Hepatic stellate cell (primary cell): Measurements from ENCODE around the gene NPY4R2.
"Not testable (repeated sequence)": the region's sequence is repeated elsewhere in the genome, so short reads cannot be mapped to it uniquely, and the experiment has no call there.

Source experiments
- DNase-seq: peaks from one replicate; pipeline ENCODE4 v3.0.0; 2011; ENCODE audit warnings: low spot score

NPY4R2 gene

GRCh38 chr10:47932824-47933223 lies 14.4 kb downstream of the NPY4R2 start:
- DNase-seq = not testable (repeated sequence)

DNA sequence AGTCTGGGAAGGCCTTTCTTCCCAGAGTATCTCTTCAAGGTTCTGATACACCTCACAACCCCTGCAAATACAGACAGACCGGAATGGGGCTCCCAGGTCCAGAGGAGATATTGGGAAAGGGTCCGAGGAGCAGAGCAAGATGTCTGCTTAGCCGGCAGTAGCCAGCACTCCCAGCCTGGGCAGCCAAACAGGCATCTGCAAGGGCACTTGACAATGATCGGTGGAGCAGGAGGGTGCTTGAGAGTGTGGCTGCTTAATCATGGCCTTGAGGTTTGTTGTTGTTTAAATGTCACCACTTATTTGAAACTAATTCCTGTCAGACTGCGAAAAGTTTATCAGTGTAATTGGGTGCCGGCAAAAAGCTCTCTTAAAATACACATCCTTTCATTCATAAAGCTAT lies 15.0 kb downstream of the NPY4R2 start:
- DNase-seq = not testable (repeated sequence)

DNA sequence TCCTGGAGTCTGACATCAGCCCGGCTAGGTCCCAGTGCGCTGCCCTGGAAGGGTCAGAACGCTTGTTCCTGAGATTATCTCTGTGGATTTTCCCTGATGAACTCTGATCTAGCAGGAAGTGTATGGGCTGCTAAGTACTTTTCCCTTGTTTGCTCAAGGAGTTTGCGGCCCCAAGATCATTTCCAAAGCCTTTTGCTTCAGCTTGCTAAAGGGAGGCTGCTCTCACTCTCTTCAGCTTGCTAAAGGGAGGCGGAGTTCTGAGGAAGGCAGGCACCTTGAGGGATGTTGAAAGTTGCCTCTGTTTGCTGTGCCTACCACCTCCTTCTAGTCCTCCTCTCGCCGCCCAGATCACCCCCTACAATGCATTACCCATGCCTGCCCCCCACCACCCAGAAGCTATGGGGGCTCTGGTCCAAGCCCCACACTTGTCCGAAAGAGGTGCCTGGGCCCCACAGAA lies 18.3 kb downstream of the NPY4R2 start:
- DNase-seq = not testable (repeated sequence)

- not testable (repeated sequence) for DNase-seq
Observed at GRCh38 chr10:47937634-47938033, 19.2 kb downstream of the NPY4R2 start.

- DNase-seq = not testable (repeated sequence)
Observed at GRCh38 chr10:47940821-47941220, 22.4 kb downstream of the NPY4R2 start.

GRCh38 chr10:47941379-47941778 lies 22.9 kb downstream of the NPY4R2 start:
- not testable (repeated sequence) for DNase-seq

- not testable (repeated sequence) for DNase-seq
Observed at GRCh38 chr10:47942351-47943019, 24.0 kb downstream of the NPY4R2 start.

GRCh38 chr10:47943328-47943727 lies 24.9 kb downstream of the NPY4R2 start:
- not testable (repeated sequence) for DNase-seq

- DNase-seq = not testable (repeated sequence)
Observed at GRCh38 chr10:47947424-47947823, 29.0 kb downstream of the NPY4R2 start.

- not testable (repeated sequence) for DNase-seq
Observed at GRCh38 chr10:47957158-47957557, 38.7 kb downstream of the NPY4R2 start.

DNA sequence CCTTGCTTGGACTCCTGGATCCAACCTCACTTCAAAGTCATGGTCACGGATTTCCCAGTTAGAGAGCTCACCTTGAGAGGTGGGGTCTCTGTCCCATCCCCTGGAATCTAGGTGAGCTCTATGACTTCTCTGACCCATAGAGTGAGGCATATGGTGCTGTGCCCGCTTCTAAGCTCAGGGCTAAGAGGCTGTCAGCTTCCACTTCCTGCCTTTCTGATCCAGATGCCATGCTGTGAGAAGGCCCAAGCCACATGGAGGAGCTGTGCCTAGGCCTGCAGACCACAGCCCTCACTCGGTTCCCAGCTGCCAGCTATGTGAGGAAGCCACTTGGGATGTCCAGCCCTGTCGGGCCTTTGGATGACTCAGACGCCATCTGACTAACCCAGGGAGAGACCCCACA lies 41.2 kb downstream of the NPY4R2 start:
- not testable (repeated sequence) for DNase-seq

DNA sequence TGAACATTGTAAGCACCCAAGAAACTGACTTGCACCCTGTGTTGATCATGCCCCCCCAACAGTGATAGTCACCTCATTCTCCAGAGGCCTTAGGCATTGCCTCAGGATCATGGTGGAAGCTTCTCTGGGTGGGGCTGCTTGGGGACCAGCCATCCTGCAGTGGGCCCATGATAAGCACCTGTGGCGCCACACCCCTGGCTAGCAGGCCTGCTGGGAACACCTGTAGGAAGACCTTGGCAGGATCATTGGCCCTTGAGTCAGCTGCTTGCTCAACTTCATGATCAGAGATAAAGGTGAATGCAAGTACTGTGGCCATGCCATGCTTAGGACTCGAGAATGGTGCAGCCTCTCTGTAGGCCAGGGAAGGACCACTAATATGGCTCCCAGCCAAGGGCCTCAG lies 42.2 kb downstream of the NPY4R2 start:
- not testable (repeated sequence) for DNase-seq

- not testable (repeated sequence) for DNase-seq
Observed at GRCh38 chr10:47962785-47963184, 44.3 kb downstream of the NPY4R2 start.

GRCh38 chr10:47964280-47965063 lies 46.0 kb downstream of the NPY4R2 start:
- not testable (repeated sequence) for DNase-seq

DNA sequence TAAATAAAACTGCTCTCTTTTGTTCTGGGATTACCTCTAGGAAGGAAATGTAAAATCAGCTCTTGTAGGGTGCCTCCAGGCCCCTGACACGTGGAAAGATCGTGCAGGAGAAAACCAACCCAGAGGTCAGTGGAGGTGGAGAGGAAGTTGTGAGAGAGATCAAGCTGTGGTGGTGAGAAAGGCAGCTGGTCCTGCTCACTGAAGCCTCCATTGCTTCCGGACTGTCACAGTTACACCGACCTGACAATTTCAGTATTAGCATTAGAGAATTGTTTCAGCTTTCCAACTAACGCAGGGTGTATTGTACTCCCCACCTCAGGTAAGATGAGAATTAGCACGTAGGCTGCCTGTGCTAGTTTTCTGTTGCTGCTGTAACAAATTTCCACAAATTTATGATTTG lies 50.5 kb downstream of the NPY4R2 start:
- DNase-seq = not testable (repeated sequence)

GRCh38 chr10:47970047-47970446 lies 51.6 kb downstream of the NPY4R2 start:
- DNase-seq = not testable (repeated sequence)

DNA sequence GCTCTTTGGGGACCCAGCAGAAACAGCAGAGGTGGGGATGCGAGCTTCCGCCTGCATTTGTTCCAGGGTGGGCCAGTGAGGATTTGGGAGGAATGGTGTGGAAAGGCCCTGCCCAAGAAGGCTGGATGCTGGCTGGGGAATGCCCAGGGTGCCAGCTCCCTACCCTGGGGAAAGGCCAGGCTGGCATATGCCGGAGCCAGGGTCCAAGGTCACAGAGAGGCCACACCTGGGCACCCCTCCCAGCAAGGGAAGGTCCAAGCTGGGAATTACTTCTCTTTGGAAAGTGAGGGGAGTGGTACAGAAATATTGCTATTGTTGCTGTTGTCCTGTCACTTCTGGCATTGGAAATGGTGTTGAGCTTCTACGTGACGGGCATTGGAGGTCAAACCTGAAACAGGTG lies 53.1 kb downstream of the NPY4R2 start:
- not testable (repeated sequence) for DNase-seq

DNA sequence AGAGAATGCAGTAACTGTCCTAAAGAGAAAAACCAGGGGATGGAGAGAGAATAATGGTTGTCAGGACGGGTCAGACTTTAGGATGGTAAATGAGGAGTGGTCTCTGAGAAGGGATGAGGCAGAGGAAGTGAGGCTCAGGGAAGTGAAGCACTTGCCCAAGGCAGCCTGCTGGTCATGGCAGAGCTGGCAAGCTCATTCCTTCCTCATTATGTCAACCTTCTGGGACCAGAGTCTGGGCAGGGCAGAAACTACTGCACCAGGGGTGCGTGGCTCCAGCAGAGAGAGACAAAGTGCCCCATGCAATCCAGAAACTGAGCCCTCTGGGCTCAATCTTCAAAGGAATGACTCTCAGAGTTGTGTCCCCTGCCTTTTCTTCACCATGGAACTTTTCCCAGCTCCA lies 53.6 kb downstream of the NPY4R2 start:
- not testable (repeated sequence) for DNase-seq
